HepG2 (cell line): Measurements from ENCODE around the gene TPRG1L. TPM values are rescaled to one million over a fixed set of nuclear protein-coding genes. Genes with fewer than 3 reads are reported as not detected.
A peak's percentile ranks its signal among the peaks of the same experiment; 100 is the strongest.

ENCODE experiments used
- ATAC-seq: fragments of 200-7000 bp; cut with Tn5 transposase; 3 replicates; pipeline ENCODE4 v1.9.1; 2020; ENCODE audit warnings: mild to moderate bottlenecking, moderate library complexity
- BruUV-seq: library from RNA; stranded (reverse); fragments of 400-500 nt; replicated peaks from 2 replicates; lab custom pipeline; 2021; lab: Mats Ljungman, UMichigan
- CTCF ChIA-PET: fragments of 300-600 bp; formaldehyde crosslinking; extraction: SDS; loops from one replicate; lab custom pipeline; 2021; ENCODE audit warnings: low total read pairs, inconsistent platforms, low intra/inter-chr PET ratio; lab: Yijun Ruan, JAX
- POLR2A ChIA-PET: fragments of 350-600 bp; sonication (Branson Sonifier 250); formaldehyde crosslinking; loops from one replicate; lab custom pipeline; 2020; ENCODE audit warnings: antibody characterized with exemption, inconsistent platforms; lab: Yijun Ruan, JAX
- DNase-seq: peaks from one replicate; pipeline ENCODE4 v3.0.0-alpha.2; 2015; ENCODE audit warnings: low spot score
- FAIRE-seq: peaks from 3 replicates; lab custom pipeline; 2011; peaks lifted over from hg19 to GRCh38; lab: Jason Lieb, UNC
- H2AFZ ChIP-seq: one replicate; pipeline ENCODE4 v1.6.1; 2011; ENCODE audit warnings: low read length, inconsistent platforms
- H3K27ac ChIP-seq: fragments of 300-600 bp; 3 replicates; pipeline ENCODE4 v1.8.0; 2011; ENCODE audit warnings: mixed run types, mild to moderate bottlenecking, mixed read lengths, low read length, inconsistent platforms; ENCODE audit not compliant: insufficient read depth; ENCODE audit errors: extremely low read length
- H3K27me3 ChIP-seq, 2 experiments: fragments of 200-600 bp in 1 of 2; 2 replicates in 1 of 2; 3 replicates in 1 of 2; pipeline versions ENCODE4 v1.6.0 to v1.8.0; 2011; ENCODE audit warnings: low read length in 2 of 2, mild to moderate bottlenecking in 2 of 2, moderate library complexity in 2 of 2, inconsistent platforms in 1 of 2; ENCODE audit not compliant: insufficient read depth in 2 of 2, control insufficient read depth in 1 of 2
- H3K36me3 ChIP-seq, 2 experiments: fragments of 200-600 bp in 1 of 2; replicated peaks in 1 of 2; 2 replicates in 1 of 2; 3 replicates in 1 of 2; pipeline versions ENCODE4 v1.5.1 to v1.8.0; 2011; ENCODE audit warnings: low read length in 2 of 2, inconsistent platforms in 1 of 2; ENCODE audit not compliant: insufficient read depth in 2 of 2, control insufficient read depth in 1 of 2
- H3K4me1 ChIP-seq: 2 replicates; pipeline ENCODE4 v1.5.1; 2012; ENCODE audit warnings: low read length, inconsistent platforms; ENCODE audit not compliant: insufficient read depth
- H3K4me2 ChIP-seq: 2 replicates; pipeline ENCODE4 v1.6.0; 2011; ENCODE audit warnings: low read depth, low read length, inconsistent platforms
- H3K4me3 ChIP-seq, 3 experiments: fragments of 200-600 bp in 1 of 3; sonication (generic), shearing (Covaris generic) in 1 of 3; replicated peaks in 1 of 3; 2 replicates each; pipeline ENCODE4 v1.5.1; 2011 to 2016; ENCODE audit warnings: low read length in 3 of 3, inconsistent platforms in 2 of 3, low read depth in 2 of 3, mild to moderate bottlenecking in 2 of 3, control low read depth in 1 of 3, mixed read lengths in 1 of 3; ENCODE audit not compliant: insufficient read depth in 1 of 3
- H3K79me2 ChIP-seq: one replicate; pipeline ENCODE4 v1.6.1; 2011; ENCODE audit warnings: low read length, inconsistent platforms; ENCODE audit not compliant: insufficient read depth
- H3K9ac ChIP-seq: 2 replicates; pipeline ENCODE4 v1.6.0; 2011; ENCODE audit warnings: mild to moderate bottlenecking, low read depth, low read length, inconsistent platforms; ENCODE audit not compliant: insufficient read depth
- H3K9me3 ChIP-seq: 2 replicates; pipeline ENCODE4 v1.5.1; 2012; ENCODE audit warnings: mild to moderate bottlenecking, low read length
- H4K20me1 ChIP-seq: 2 replicates; pipeline ENCODE4 v1.6.0; 2011; ENCODE audit warnings: inconsistent platforms, mild to moderate bottlenecking, low read length, moderate library complexity; ENCODE audit not compliant: insufficient read depth
- AHDC1 ChIP-seq: sonication (generic); formaldehyde crosslinking; IDR thresholded peaks from 2 replicates; pipeline ENCODE4 v1.5.1; 2020; ENCODE audit warnings: mild to moderate bottlenecking, missing genetic modification reagents, borderline replicate concordance
- ATM ChIP-seq: fragments of 450-650 bp; IDR thresholded peaks from 2 replicates; pipeline ENCODE4 v1.7.1; 2017; ENCODE audit warnings: mild to moderate bottlenecking, borderline replicate concordance
- CAMTA2 ChIP-seq: sonication (generic); formaldehyde crosslinking; IDR thresholded peaks from 2 replicates; pipeline ENCODE4 v1.4.0; 2020; ENCODE audit warnings: mild to moderate bottlenecking, missing genetic modification reagents, borderline replicate concordance
- CENPBD1 ChIP-seq: sonication (generic); formaldehyde crosslinking; IDR thresholded peaks from 2 replicates; pipeline ENCODE4 v1.8.0; 2022; ENCODE audit warnings: missing genetic modification reagents, low read depth, mild to moderate bottlenecking, borderline replicate concordance
- DDIT3 ChIP-seq: sonication (generic); formaldehyde crosslinking; IDR thresholded peaks from 2 replicates; pipeline ENCODE4 v1.4.0; 2020; ENCODE audit warnings: mild to moderate bottlenecking, missing genetic modification reagents
- DMAP1 ChIP-seq: IDR thresholded peaks from 2 replicates; pipeline ENCODE4 v1.6.1; 2016
- HDAC2 ChIP-seq: sonication (generic); formaldehyde crosslinking; IDR thresholded peaks from 2 replicates; pipeline ENCODE4 v1.4.0; 2020; ENCODE audit warnings: missing genetic modification reagents
- RAD51 ChIP-seq: fragments of 450-650 bp; IDR thresholded peaks from 2 replicates; pipeline ENCODE4 v1.6.1; 2016; ENCODE audit warnings: borderline replicate concordance
- RARG ChIP-seq: sonication (generic); formaldehyde crosslinking; IDR thresholded peaks from 2 replicates; pipeline ENCODE4 v1.4.0; 2020; ENCODE audit warnings: low read depth, mild to moderate bottlenecking, missing genetic modification reagents
- RFXAP ChIP-seq: sonication (generic); formaldehyde crosslinking; IDR thresholded peaks from 2 replicates; pipeline ENCODE4 v1.4.0; 2020; ENCODE audit warnings: missing genetic modification reagents, borderline replicate concordance
- SIX4 ChIP-seq: sonication (generic); formaldehyde crosslinking; IDR thresholded peaks from 2 replicates; pipeline ENCODE4 v1.4.0; 2020; ENCODE audit warnings: missing genetic modification reagents
- TBP ChIP-seq: sonication (generic); formaldehyde crosslinking; IDR thresholded peaks from 2 replicates; pipeline ENCODE4 v1.5.0; 2020; ENCODE audit warnings: missing genetic modification reagents
- ZNF234 ChIP-seq: sonication (generic); formaldehyde crosslinking; conservative IDR thresholded peaks from 2 replicates; pipeline ENCODE4 v1.5.1; 2020; ENCODE audit warnings: mild to moderate bottlenecking, missing genetic modification reagents
- ZNF512 ChIP-seq: sonication (generic); formaldehyde crosslinking; IDR thresholded peaks from 2 replicates; pipeline ENCODE4 v1.4.0; 2020; ENCODE audit warnings: mild to moderate bottlenecking, missing genetic modification reagents
- WGBS: methylation state at CpG from one replicate; pipeline ENCODE4 v1.1.6; 2017; ENCODE audit warnings: low lambda C conversion rate; 5-methylcytosine and 5-hydroxymethylcytosine counted together
- in situ Hi-C: cut with HindIII; loops from 2 replicates; pipeline ENCODE4 v1.10.0; 2017; ENCODE audit warnings: low pct_unique_long_range_greater_than_20kb; ENCODE audit not compliant: extremely low pct_ligation_motif_present
- intact Hi-C: fragments of 100-400 bp; cut with micrococcal nuclease; formaldehyde crosslinking; loops from one replicate; pipeline ENCODE4 v1.10.0; 2022; ENCODE audit not compliant: unreplicated experiment
- polyA plus RNA-seq, 8 experiments: library from polyadenylated mRNA; depleted of rRNA in 3 of 8; stranded (reverse) in 7 of 8; unstranded in 1 of 8; fragments of >200 nt; fragmentation: Illumina TruSeq in 4 of 8; extraction: Trizol in 4 of 8; gene quantifications; 2 replicates each; pipeline versions ENCODE4 v1.2.1 to v1.2.3, GENCODE V29; 2011 to 2016; ENCODE audit warnings: low read depth in 4 of 8, missing spikeins in 1 of 8, mixed read lengths in 1 of 8; ENCODE audit not compliant: insufficient read depth in 1 of 8
- total RNA-seq, 5 experiments: library from RNA; depleted of rRNA; stranded (reverse); fragments of >200 nt; fragmentation: Illumina TruSeq; extraction: Trizol; gene quantifications; 2 replicates each; pipeline ENCODE4 v1.2.3, GENCODE V29; 2016; ENCODE audit warnings: low read depth in 1 of 5

The TPRG1L gene
- total and polyA plus RNA-seq, 2 of the 13 experiments (the other 11 are each of a cell fraction or from before 2014, with no cell fraction given): 21.3 to 37.4 TPM

- Histone ChIP-seq H3K4me3 (no peak overlapping the region), H3K9me3 (no peaks in the 10 kb centered on the region), H3K27ac (no peak overlapping the region), H3K36me3 (no peaks in the 10 kb centered on the region), H3K9ac (no peak overlapping the region), H4K20me1 (0 out of 2 replicates have a peak, but pooled peaks cover 6% of the 10 kb centered on the region), H3K4me1 (peaks cover 11% of the 10 kb centered on the region; the same call in 1 of the 2 replicates), H2AFZ (no peak overlapping the region), H3K79me2 (no peaks in the 10 kb centered on the region), H3K4me2 (no peak overlapping the region), H3K27me3 (peaks cover 14 to 97% of the 10 kb centered on the region in 2 experiments)
- ChIA-PET POLR2A (no interaction called here), CTCF (no interaction called here)
- ATAC-seq: no peak
- BruUV-seq: no TSS peak
- no peak for FAIRE-seq
- WGBS: 45% methylated on average over 7 of the region's 7 CpGs
- DNase-seq: no peak
- in situ Hi-C loops: no loop called here
- intact Hi-C loops: no loop called here
- TF ChIP-seq ZNF512 (CRISPR knock-in tag) (no peak), RAD51 (no peak), SIX4 (CRISPR knock-in tag) (no peak), CENPBD1 (CRISPR knock-in tag) (no peak), ZNF234 (CRISPR knock-in tag) (no peak), RFXAP (CRISPR knock-in tag) (no peak), RARG (no peak), HDAC2 (CRISPR knock-in tag) (no peak), DDIT3 (CRISPR knock-in tag) (no peak), CAMTA2 (CRISPR knock-in tag) (no peak), DMAP1 (CRISPR knock-in tag) (no peak), ATM (peak; percentile 7; the same call in 1 of the 2 replicates), TBP (CRISPR knock-in tag) (no peak), AHDC1 (CRISPR knock-in tag) (no peak)
Observed at GRCh38 chr1:3604997-3605823, 19.6 kb upstream of the TPRG1L start.
